ENCODE measurements around the gene DNAH6.
"Not testable (repeated sequence)": the region's sequence is repeated elsewhere in the genome, so short reads cannot be mapped to it uniquely, and the experiment has no call there.

The DNAH6 gene

DNA sequence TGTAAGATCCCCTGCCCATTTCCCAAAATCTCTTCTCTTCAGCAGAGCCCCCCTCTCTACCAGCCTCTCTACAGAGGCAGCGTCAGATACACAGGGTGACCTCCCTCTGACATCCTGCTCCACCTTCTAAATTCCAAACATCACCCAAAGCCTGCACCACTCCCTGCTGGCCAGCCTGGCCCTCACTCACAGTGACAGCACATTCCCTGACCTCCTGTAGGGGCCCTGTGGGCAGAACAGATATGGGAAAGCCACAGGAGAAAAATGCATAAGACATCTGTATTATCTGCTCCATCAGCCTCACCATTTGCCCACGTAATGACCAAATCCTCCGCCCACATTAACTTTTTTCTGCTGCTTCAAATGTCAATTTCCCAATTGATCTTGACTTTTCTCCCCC is 324.0 kb downstream of the DNAH6 start:
- DNase-seq (ENCODE audit: low read depth in 2 of 2), result no peak

DNA sequence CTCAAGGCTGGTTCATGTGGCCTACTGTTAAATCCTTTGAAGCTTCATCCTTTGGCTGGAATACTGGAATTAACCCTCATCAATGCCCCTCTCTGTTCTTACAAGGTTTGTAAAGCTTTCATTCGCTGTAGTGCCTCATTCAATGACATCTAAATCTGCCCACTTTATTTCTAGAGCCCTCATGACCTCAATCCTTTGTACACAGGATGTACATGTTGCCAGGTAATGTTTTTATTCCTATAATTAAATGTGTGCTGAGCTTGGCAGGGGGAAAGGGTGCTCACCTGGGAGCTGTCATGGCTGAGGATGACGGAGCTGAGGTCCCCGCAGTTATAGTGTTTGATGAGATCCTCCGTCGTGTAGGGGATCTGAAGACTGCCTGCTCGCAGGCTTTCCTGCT is 325.3 kb downstream of the DNAH6 start:
- no peak for DNase-seq (ENCODE audit: low read depth in 2 of 2)

DNA sequence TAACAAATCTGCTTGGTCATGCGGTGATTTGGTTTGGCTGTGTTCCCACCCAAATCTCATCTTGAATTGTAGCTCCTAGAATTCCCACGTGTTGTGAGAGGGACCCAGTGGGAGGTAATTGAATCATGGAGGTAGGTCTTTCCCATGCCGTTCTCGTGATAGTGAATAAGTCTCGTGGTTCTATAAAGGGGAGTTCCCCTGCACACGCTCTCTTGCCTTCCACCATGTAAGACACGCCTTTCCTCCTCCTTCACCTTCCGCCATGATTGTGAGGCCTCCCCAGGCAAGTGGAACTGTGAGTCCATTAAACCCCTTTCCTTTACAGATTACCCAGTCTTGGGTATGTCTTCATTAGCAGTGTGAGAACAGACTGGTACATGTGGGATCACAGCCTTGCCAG is 327.8 kb downstream of the DNAH6 start:
- no peak for DNase-seq (ENCODE audit: low read depth in 2 of 2)

DNA sequence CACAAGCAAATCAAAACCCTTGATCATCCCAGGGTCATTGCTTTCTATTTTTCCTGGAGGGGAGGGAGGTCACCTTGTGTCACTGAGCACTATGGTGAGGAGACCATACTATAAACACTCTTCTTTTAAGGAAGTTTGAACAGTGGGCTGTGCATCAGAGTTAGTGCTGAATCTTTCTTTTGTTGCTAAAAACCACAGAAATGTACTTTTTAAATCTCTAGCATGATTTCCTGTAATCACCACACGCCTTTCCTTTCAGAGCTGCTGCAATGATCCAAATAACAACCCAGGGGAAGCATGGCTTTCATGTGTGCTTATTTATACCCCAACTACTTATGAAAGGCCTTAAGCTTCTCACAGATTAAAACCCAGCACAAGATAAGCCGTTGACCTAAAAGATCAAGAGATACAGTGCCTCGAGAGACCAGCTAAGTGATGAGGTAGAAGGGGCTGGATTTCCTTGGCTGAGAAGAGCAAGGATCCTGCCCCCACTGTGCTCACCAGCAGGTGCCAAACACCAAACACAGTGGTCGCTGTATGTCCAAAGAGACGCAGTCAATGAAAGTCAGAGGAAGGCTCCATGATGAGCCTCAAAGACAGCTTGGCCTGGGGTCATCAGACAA is 329.9 kb downstream of the DNAH6 start:
- DNase-seq (ENCODE audit: low read depth in 2 of 2), result no peak

DNA sequence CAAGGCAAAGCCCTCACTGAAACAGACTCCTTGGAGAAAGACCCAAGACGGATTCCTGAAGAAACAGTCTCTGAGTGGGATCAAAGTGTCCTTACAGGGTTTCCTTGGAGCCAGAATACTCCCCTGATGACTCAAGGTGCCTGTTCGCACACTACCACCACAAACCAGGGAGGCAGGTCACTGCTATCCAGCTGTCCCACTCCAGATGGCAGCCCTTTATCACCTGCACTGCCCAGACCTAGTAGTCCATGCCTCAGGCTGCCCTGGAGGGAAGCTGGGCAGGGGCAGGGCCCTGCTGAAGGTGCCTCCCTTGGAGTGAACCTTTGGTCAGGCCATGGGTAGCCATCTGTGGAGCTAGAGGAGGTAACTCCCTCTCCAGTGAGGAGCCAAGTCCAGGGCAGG is 330.4 kb downstream of the DNAH6 start:
- DNase-seq (ENCODE audit: low read depth in 2 of 2), result no peak

DNA sequence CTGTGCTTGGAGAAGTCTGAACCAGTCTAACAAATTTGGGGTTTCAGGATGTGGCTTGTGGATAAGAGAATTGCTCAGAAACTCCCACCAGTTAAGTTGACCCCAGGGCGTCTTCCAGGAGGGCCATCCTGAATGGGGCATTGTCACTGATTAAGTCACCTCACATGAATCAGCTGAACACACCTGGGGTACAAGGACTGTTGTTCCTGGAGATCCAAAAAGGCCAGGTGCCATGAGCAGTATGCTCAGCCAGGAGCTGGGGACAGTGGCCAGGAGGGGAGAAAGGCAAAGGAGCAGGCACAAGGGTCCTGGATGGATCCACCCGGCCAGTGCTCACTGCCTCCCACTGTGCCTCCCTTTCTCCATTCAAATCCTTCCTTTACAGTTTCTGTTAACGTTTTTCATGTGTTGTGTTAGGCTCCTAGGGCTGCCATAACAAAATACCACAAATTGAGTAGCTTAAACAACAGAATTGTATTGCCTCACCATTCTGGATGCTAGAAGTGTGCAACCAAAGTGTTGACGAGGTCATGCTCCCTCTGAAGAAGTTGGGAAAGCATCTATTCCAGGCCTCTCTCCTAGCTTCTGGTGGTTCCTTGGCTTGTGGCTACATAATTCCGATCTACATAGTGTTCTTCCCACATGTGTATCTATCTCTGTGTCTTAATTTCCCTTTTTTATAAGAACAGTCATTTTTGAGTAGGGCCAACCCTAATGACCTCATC is 331.2 kb downstream of the DNAH6 start:
- no peak for DNase-seq (ENCODE audit: low read depth in 2 of 2)

DNA sequence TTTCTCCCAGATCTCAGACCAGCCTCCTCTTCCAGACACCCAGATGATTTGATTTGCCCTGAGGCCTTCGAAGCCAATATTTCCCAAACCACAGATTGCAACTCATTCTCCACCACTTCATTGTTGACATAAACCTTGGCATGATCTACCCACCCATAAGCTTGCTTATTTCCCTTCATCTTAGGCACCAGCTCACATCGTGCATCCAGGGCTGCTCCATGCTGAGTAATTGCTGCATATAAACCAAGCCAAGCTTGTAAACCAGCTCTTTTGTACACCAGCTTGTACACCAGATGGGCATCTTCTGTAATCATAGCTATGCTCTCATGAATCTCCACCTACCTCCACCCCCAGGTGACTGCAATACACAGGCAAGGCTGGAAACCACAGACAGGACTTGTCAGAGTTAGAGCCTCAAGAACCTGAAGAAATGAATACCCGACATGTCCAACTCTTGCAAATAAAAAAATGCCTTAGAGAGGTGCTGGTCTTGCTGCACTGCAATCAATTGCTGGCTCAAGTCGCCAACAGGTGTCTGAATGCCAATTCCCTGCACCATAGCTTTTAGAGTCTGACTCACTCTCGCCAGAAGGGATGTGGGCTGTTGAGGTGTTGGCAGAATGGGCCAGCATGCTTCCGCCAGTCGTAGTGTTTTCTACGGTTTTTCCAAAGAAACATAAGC is 333.1 kb downstream of the DNAH6 start:
- DNase-seq (ENCODE audit: low read depth in 2 of 2), result peak in 1 of 2 donors; percentile 16

DNA sequence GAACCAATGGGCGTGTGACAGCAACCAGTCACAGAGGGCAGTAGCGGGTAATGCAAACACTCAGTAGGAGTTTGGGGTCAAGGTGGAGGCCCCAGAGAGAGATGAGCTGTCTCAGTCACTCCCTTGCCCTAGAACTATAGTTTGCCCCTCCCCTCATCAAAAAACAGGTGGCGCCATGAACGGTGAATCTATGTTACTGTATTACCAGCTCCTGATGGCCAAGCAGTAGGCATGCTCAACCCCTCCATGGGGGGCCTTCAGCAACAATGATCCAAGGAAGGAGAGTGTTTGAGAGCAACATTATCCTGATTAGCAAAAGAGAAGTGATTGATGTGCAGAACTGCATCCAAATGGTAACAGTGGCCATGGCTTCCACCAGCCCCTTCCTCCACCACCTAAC is 334.2 kb downstream of the DNAH6 start:
- DNase-seq (ENCODE audit: low read depth in 2 of 2), result no peak

DNA sequence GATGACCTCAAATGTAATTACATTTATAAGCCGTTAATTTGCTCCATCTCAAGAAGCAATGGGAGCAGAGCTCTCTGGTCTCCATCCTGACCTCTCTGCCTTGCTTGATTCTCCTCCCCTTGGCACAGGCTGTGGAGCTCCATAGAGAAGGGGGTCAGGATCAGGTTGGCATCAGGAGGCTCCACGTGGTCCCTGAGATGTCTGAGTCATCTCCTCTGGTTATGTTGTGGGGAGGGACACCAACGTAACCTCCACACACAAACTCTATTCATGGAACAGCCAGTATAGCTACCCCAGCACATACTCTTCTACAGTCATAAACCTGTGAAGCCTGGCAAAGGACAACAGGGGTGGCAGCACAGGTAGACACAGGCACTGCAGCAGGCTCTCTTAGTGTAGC is 335.6 kb downstream of the DNAH6 start:
- DNase-seq (ENCODE audit: low read depth in 2 of 2), result no peak

DNA sequence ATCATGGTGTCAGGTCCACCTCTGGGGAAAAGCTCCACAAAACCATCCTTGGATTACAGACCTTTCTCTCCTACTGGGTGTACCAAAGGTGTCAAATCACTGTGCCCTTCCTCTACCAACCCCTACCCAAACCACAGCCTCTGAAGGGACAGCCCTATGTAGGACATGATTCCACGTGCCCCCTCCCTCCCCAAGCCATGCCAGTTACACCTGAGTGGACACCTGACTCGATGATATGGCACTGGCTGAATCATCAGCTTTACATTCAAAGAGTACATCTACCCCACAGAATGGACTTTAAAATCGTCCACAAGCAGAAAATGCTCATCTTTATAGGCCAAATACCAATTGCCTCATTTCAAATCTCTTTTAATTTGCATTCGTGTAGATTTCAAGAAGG is 338.6 kb downstream of the DNAH6 start:
- DNase-seq (ENCODE audit: low read depth in 2 of 2), result no peak

DNA sequence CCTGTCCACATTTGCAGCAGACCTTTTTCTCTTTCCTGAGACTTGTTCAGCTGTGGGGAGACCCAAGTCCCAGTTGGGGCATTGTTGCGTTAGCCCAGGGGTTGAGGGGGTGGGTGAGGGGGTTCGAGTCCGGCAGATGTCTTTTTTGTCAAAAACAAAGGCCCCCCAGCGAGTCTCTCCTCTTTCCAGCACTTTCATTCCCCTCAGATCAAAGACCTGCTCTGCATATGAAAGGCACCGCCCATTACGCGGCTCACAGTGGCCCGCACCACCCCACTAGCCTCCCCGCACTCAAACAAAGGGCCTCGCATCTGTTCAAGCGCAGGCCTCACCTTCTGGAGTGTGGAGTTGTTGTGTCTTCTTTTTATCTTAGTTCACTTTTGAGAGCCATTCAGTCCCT is 339.4 kb downstream of the DNAH6 start:
- DNase-seq (ENCODE audit: low read depth in 2 of 2), result no peak

DNA sequence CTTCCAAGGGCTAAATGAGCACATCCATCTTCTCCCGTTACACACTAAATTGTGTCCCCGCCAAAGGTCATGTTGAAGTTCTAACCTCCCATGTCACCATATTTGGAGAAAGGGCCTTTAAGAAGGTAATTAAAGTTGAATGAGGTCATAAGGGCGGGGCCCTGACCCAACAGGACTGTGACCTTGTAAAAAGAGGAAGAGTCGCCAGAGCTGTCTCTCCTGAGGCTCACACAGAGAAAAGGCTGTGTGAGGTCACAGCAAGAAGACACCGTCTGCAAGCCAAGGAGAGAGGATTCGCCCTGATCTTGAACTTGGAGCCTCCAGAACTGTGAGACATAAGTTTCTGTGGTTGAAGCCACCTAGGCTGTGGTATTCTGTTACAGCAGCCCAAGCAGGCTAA is 340.5 kb downstream of the DNAH6 start:
- no peak for DNase-seq (ENCODE audit: low read depth in 2 of 2)

DNA sequence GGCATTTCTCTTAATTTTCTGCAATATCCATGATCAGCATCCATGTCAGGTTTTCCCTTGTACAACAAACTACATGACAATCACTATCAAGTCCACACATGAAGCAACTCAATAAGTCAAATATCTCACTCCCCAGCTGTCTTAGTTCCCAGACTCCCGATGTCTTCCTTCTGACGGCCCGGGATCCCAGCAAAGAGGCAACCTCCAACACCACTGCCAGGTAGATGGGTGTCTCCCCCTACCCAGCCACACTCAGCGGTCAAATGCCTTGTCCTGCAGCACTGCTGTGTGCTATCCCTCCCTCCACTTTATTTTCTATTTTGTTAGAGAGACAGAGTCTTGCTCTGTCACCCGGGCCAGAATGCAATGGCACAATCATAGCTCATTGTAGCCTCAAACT is 341.3 kb downstream of the DNAH6 start:
- DNase-seq (ENCODE audit: low read depth in 2 of 2), result no peak

DNA sequence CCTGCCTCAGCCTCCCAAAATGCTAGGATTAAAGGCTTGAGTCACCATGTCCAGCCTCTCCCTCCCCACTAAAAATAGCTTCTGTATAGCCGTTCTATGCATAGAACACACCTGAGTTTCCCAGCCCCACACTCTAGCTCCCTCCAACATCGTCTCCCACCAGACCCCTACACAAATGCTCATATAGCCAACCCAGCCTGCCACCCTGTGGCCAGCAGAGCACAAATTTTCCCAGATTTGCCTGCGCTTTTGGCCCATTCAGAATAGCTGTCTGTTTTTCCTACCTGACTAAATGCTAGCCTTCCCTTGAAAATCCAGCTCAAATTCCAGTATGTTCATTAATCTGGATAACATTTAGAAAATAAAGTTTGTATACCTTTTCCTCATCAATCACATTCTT is 341.8 kb downstream of the DNAH6 start:
- DNase-seq (ENCODE audit: low read depth in 2 of 2), result no peak

DNA sequence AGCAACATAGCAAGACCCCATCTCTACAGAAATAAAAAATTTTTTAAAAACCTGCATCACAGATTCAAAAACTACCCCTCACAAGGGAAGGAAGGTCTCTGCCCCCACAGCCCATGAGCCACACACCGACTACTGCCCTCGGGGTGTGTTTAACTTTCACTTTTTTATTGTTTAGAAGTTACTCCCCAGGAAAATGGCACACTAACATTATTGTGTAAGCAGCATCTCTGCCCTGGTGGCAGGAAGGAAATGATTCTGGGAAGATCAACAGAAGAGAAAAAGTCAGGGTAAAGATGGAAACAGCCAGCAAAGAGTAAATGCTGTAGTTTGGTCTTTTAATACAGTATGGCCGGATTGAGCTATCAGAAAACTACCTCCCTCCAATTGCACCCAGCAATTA is 342.6 kb downstream of the DNAH6 start:
- no peak for DNase-seq (ENCODE audit: low read depth in 2 of 2)

DNA sequence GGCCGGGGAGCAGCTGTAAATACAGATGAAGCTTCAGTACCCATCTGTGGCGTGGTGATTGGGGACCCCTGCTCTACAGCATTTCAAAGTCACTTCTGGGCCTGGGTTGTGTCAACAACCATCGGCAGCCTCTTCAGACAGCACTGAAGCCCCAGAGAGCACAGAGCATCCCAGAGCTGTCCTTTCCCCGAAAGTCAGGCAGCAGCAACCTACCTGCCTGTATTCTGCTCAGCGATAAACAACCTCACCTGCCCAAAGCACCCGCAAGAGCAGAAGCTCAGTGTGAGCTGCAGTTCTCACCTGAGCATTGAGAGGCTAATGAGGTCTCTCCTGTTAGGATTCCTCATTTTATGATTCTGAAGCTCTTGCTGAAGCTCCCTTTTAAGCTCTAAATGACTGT is 345.2 kb downstream of the DNAH6 start:
- DNase-seq (ENCODE audit: low read depth in 2 of 2), result no peak

DNA sequence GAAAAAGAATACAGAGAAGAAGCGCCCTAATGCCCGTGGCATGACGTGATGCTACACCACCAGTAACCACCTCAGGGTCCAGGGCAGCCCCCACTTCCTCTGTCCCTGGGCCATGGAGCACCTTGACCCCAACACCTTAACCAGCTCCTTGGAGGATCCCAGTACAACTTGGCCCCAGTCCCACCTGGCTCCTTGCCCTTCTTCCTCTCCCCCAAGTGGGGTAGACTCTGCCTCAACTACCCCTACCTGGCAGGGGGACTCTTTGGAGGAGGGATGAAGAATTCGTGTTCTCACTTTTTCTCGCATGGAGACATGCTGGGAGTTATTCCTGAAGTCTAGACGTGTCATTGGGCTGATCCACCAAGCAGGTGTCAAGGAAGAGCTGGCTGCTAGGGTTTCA is 345.7 kb downstream of the DNAH6 start:
- DNase-seq (ENCODE audit: low read depth in 2 of 2), result no peak

DNA sequence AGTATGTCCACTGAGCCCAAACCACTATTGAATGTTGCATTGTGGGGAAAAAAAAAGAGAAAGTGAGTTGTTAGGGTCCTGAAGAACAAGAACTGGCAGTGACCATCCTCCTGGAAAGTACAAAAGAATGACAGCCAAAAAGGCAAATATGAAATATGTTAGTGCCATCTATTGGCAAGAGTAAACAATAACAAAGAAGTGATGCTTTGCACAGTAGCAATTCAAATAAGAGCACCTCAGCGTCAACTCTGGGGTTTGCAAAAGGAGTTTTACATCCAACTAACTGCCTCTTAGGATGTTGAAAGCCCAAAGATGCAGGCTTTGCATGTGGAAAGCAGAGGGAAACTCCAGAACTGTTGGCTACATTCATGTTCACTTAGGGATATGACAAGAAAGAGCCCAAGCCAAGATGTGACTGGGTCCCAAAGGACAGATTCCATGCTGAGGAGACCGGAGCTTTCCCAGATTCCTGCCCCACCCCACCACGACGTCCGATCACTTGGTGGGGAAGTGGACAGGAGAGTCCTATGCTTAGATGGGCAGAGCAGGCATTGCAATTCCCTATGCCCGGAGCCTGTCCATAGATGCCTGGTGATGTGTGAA is 349.0 kb downstream of the DNAH6 start:
- no peak for DNase-seq (ENCODE audit: low read depth in 2 of 2)

DNA sequence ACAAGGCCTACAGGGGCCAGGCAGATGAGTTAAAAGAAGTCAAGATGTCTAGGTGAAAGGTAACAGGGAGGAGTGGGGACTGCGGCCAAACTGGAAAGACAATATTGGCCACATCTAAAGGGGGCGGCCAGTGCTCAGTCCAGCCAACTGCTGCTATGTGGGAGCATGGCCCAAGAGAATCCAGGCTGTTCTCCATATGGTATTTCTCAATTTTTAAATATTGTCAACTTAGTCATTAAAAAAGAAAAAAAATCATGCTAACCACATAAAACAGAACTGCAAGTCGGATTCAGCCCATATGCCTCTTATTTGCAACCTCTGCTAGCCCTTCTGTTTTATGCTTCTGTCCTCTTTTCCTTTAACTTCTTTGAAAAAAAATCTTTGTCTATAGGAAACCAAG is 349.8 kb downstream of the DNAH6 start:
- no peak for DNase-seq (ENCODE audit: low read depth in 2 of 2)

DNA sequence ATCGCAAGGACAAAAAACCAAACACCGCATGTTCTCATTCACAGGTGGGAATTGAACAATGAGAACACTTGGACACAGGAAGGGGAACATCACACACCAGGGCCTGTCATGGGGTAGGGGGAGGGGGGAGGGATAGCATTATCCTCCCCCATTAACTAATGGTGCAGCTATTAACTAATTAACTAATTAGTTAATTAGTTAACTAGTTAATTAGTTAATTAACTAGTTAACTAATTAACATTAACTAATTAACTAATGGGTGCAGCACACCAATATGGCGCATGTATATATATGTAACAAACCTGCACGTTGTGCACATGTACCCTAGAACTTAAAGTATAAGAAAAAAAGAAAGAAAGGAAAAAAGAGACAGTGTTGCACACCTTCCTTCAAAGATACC is 352.0 kb downstream of the DNAH6 start:
- DNase-seq (ENCODE audit: low read depth in 2 of 2), result not testable (repeated sequence)
